Tibial nerve (tissue), 4 donors: ENCODE data around the gene DNAH10. TPM values are rescaled to one million over a fixed set of nuclear protein-coding genes. Genes with fewer than 3 reads are reported as not detected.

Source experiments
- small RNA-seq: library from RNA; depleted of rRNA; stranded (forward); fragments of <200 nt; gene quantifications from one replicate; pipeline ENCODE3, GENCODE V24; 2016
- total RNA-seq, 4 donors: library from RNA; depleted of rRNA; stranded (reverse); fragments of >200 nt; gene quantifications; one replicate each; pipeline ENCODE4 v1.1.0, GENCODE V29; 2016

Gene DNAH10
- total RNA-seq, 4 donors from 2014 or later = 3.1 TPM; not detected in 3

Small RNAs within 50 kb of the gene (small RNA-seq; reads per million reads assigned to genes)
- gene AC068790.4 = not detected
- not detected for gene AC068790.6

Other genes starting within 250 kb of the DNAH10 start
- 10 to 100 TPM; 11.8 to 24.3 (median 16.0) TPM for gene RILPL1, start 228.6 kb upstream of the DNAH10 start, total RNA-seq
- 100 to 1,000 TPM in 2 of 4 donors, 10 to 100 TPM in 2; 77.9 to 109 (median 103) TPM for gene TMED2, start 177.7 kb upstream of the DNAH10 start, total RNA-seq
- 10 to 100 TPM; 16.8 to 53.1 (median 29.3) TPM for gene DDX55, start 160.2 kb upstream of the DNAH10 start, total RNA-seq
- 100 to 1,000 TPM; 162 to 221 (median 181) TPM for gene EIF2B1, start 128.6 kb upstream of the DNAH10 start, total RNA-seq
- gene GTF2H3, start 128.5 kb upstream of the DNAH10 start, total RNA-seq = 10 to 100 TPM; 17.7 to 33.5 (median 22.0) TPM
- gene TCTN2, start 91.2 kb upstream of the DNAH10 start, total RNA-seq = 10 to 100 TPM in 3 of 4 donors, 1 to 10 TPM in 1; 7.2 to 20.0 (median 14.9) TPM
- 10 to 100 TPM; 18.8 to 34.2 (median 29.7) TPM for gene ATP6V0A2, start 49.9 kb upstream of the DNAH10 start, total RNA-seq
- gene CCDC92, start 210.5 kb downstream of the DNAH10 start, total RNA-seq = 10 to 100 TPM; 41.0 to 46.8 (median 42.6) TPM
- gene ZNF664, start 210.9 kb downstream of the DNAH10 start, total RNA-seq = 10 to 100 TPM; 53.7 to 78.0 (median 73.3) TPM